ENCODE measurements around the gene NHSL2.

DNA sequence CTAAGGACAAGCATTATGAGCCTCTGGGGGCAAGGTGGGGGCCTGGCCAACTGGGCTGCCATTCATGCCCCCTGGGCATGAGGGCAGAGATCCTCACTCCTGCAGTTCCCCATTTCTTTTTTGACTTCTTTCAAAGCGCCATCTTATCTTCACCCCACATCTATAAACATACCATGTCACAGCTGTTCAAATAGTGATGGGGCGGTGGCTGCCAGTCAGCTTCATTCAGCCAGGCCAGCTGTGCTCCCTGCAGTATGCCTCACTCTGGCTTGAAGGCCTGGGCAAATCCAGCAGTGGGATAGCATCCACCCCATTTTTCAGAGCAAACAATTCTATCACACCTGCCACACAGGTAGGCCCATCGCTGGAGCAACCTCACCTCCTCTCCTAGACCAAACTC lies 85.5 kb downstream of the NHSL2 start:
- no peak for TF ChIP-seq MAX (IDR thresholded peaks at IDR 0.05; ENCODE audit: low read depth)
- no peak for TF ChIP-seq TAF1 (IDR thresholded peaks at IDR 0.05; ENCODE audit: borderline replicate concordance, low read depth, low read length)
- TF ChIP-seq, protein P1, sequence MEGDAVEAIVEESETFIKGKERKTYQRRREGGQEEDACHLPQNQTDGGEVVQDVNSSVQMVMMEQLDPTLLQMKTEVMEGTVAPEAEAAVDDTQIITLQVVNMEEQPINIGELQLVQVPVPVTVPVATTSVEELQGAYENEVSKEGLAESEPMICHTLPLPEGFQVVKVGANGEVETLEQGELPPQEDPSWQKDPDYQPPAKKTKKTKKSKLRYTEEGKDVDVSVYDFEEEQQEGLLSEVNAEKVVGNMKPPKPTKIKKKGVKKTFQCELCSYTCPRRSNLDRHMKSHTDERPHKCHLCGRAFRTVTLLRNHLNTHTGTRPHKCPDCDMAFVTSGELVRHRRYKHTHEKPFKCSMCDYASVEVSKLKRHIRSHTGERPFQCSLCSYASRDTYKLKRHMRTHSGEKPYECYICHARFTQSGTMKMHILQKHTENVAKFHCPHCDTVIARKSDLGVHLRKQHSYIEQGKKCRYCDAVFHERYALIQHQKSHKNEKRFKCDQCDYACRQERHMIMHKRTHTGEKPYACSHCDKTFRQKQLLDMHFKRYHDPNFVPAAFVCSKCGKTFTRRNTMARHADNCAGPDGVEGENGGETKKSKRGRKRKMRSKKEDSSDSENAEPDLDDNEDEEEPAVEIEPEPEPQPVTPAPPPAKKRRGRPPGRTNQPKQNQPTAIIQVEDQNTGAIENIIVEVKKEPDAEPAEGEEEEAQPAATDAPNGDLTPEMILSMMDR (IDR thresholded peaks at IDR 0.05), result no peak
- no peak for TF ChIP-seq USF2 (IDR thresholded peaks at IDR 0.05; ENCODE audit: borderline replicate concordance, low read depth, low read length)
- TF ChIP-seq GATA2 (CRISPR knock-in tag; IDR thresholded peaks at IDR 0.05), result no peak
- TF ChIP-seq EZH2phosphoT487 (IDR thresholded peaks at IDR 0.05; ENCODE audit: borderline replicate concordance, low read depth), result no peak
- TF ChIP-seq TEAD4 (IDR thresholded peaks at IDR 0.05; ENCODE audit: borderline replicate concordance, insufficient read depth), result no peak
- no peak for TF ChIP-seq POLR2AphosphoS5 (IDR thresholded peaks at IDR 0.05; ENCODE audit: low read depth, low read length)
- TF ChIP-seq EP300 (IDR thresholded peaks at IDR 0.05; ENCODE audit: borderline replicate concordance in 1 of 2, low read depth in 1 of 2, low read length in 1 of 2), result no peak
- TF ChIP-seq ELF1 (IDR thresholded peaks at IDR 0.05), result no peak
